ENCODE measurements around the gene FLAD1. TPM values are rescaled to one million over a fixed set of nuclear protein-coding genes. Genes with fewer than 3 reads are reported as not detected.

Gene FLAD1
- total RNA-seq, 2 experiments from 2014 or later = 45.4 to 49.4 TPM

GRCh38 chr1:155001425-155001674 is 18.2 kb downstream of the FLAD1 start:
- POLR2A ChIA-PET = interaction anchor here (0.7 to 4.2 kb wide), 4 partner anchors 15 to 46 kb away, joined by 4 to 35 read pairs (median 21); partner anchors contain the start of genes CKS1B and PBXIP1
- H3K4me3 Mint-ChIP-seq = peak overlapping the region; percentile 94
- no peaks in the 10 kb centered on the region for H3K27me3 Mint-ChIP-seq
- DNase-seq = no peak
- peak overlapping the region; percentile 95 for H3K27ac Mint-ChIP-seq
- CTCF ChIA-PET = interaction anchor here (0.9 to 9.4 kb wide), 5 partner anchors 15 to 84 kb away, joined by 3 to 144 read pairs (median 36); partner anchors contain the start of genes FLAD1 and PYGO2
- no peaks in the 10 kb centered on the region for H3K9me3 Mint-ChIP-seq
- intact Hi-C loops (cut with micrococcal nuclease) = loop anchor here (1.0 to 10.0 kb wide), 10 partner anchors 18 to 1347 kb away; partner anchors contain the start of genes ADAR, ASH1L, FLAD1 and KRTCAP2
- H3K4me1 Mint-ChIP-seq (ENCODE audit: low read depth) = peaks cover 45% of the 10 kb centered on the region
- peaks cover 8% of the 10 kb centered on the region for H3K36me3 Mint-ChIP-seq

GRCh38 chr1:155001675-155002463 is 18.7 kb downstream of the FLAD1 start:
- DNase-seq = peak; percentile 100
- H3K36me3 Mint-ChIP-seq = peaks cover 8% of the 10 kb centered on the region
- peaks cover 50% of the 10 kb centered on the region for H3K4me1 Mint-ChIP-seq (ENCODE audit: low read depth)
- H3K27ac Mint-ChIP-seq = peak overlapping the region; percentile 95
- H3K4me3 Mint-ChIP-seq = peak overlapping the region; percentile 94
- intact Hi-C loops (cut with micrococcal nuclease) = loop anchor here (1.0 to 10.0 kb wide), 14 partner anchors 8 to 1347 kb away; partner anchors contain the start of genes ADAM15, ADAR, ASH1L and FLAD1
- H3K9me3 Mint-ChIP-seq = no peaks in the 10 kb centered on the region
- ChIA-PET POLR2A (interaction anchor here (0.7 to 4.2 kb wide), 5 partner anchors 14 to 47 kb away, joined by 4 to 35 read pairs (median 19); partner anchors contain the start of genes CKS1B and PBXIP1), CTCF (interaction anchor here (0.9 to 9.4 kb wide), 6 partner anchors 14 to 83 kb away, joined by 3 to 144 read pairs (median 21); partner anchors contain the start of genes ADAM15, FLAD1 and PYGO2)
- H3K27me3 Mint-ChIP-seq = no peaks in the 10 kb centered on the region

- intact Hi-C loops (cut with micrococcal nuclease) = loop anchor here (1.0 to 10.0 kb wide), 8 partner anchors 8 to 1348 kb away; partner anchors contain the start of genes ADAM15, ADAR, KRTCAP2 and SNAPIN
- peaks cover 50% of the 10 kb centered on the region for H3K4me1 Mint-ChIP-seq (ENCODE audit: low read depth)
Observed at GRCh38 chr1:155002464-155003226, 19.5 kb downstream of the FLAD1 start, which contains the start of gene ZBTB7B. ZBTB7B (plus strand) TSS chr1:155002802; CDS start chr1:155014661, 11,859 bp downstream.

GRCh38 chr1:155003227-155003765 is 20.2 kb downstream of the FLAD1 start:
- Mint-ChIP-seq H3K27ac (peak overlapping the region; percentile 94), H3K4me3 (peak overlapping the region; percentile 84), H3K36me3 (peaks cover 8% of the 10 kb centered on the region), H3K9me3 (no peaks in the 10 kb centered on the region), H3K27me3 (no peaks in the 10 kb centered on the region), H3K4me1 (ENCODE audit: low read depth) (peaks cover 48% of the 10 kb centered on the region)
- intact Hi-C loops (cut with micrococcal nuclease) = loop anchor here (2.0 to 10.0 kb wide), 5 partner anchors 48 to 1348 kb away; partner anchors contain the start of genes ADAM15, ADAR, KRTCAP2 and SNAPIN
- ChIA-PET CTCF (interaction anchor here (0.7 to 1.5 kb wide), 3 partner anchors 13 to 48 kb away, joined by 3 to 7 read pairs (median 3); partner anchors contain the start of gene ADAM15), POLR2A (interaction anchor here (1.0 to 1.8 kb wide), 4 partner anchors 10 to 20 kb away, joined by 3 to 7 read pairs (median 4); partner anchors contain the start of genes FLAD1 and LENEP)
- DNase-seq = peak; percentile 54

More at GRCh38 chr1:155002464-155003226, 19.5 kb downstream of the FLAD1 start, which contains the start of gene ZBTB7B:
- Mint-ChIP-seq H3K27ac (peak within 1 kb of the TSS; percentile 95), H3K27me3 (no peaks in the 10 kb centered on the region), H3K9me3 (no peaks in the 10 kb centered on the region), H3K4me3 (peak within 1 kb of the TSS; percentile 94), H3K36me3 (peaks cover 8% of the 10 kb centered on the region)
- CTCF ChIA-PET = interaction anchor here (1.4 kb wide), 1 partner anchor 48 kb away, joined by 3 read pairs; the partner anchor contains the start of gene ADAM15
- POLR2A ChIA-PET = interaction anchor here (0.7 to 4.2 kb wide), 3 partner anchors 18 to 48 kb away, joined by 4 to 23 read pairs (median 5); partner anchors contain the start of genes FLAD1 and PBXIP1
- DNase-seq = no peak

- H3K27me3 Mint-ChIP-seq = no peaks in the 10 kb centered on the region
- peak; percentile 58 for DNase-seq
- H3K4me3 Mint-ChIP-seq = peak overlapping the region; percentile 84
- peaks cover 48% of the 10 kb centered on the region for H3K4me1 Mint-ChIP-seq (ENCODE audit: low read depth)
- no peaks in the 10 kb centered on the region for H3K9me3 Mint-ChIP-seq
- H3K27ac Mint-ChIP-seq = peak overlapping the region; percentile 99
- peaks cover 9% of the 10 kb centered on the region for H3K36me3 Mint-ChIP-seq
- intact Hi-C loops (cut with micrococcal nuclease) = loop anchor here (2.0 to 10.0 kb wide), 5 partner anchors 47 to 1349 kb away; partner anchors contain the start of genes ADAM15, ADAR, KRTCAP2 and SNAPIN
- ChIA-PET CTCF (interaction anchor here (0.6 to 1.5 kb wide), 7 partner anchors 13 to 63 kb away, joined by 3 to 7 read pairs (median 3); partner anchors contain the start of gene ADAM15), POLR2A (interaction anchor here (0.6 to 1.8 kb wide), 6 partner anchors 9 to 53 kb away, joined by 3 to 7 read pairs (median 4); partner anchors contain the start of genes CKS1B, FLAD1 and LENEP)
Observed at GRCh38 chr1:155003766-155004351, 20.7 kb downstream of the FLAD1 start.

- Mint-ChIP-seq H3K36me3 (peaks cover 15% of the 10 kb centered on the region), H3K9me3 (no peaks in the 10 kb centered on the region), H3K27ac (peak overlapping the region; percentile 99), H3K27me3 (no peaks in the 10 kb centered on the region), H3K4me1 (ENCODE audit: low read depth) (peaks cover 44% of the 10 kb centered on the region), H3K4me3 (peak overlapping the region; percentile 84)
- intact Hi-C loops (cut with micrococcal nuclease) = loop anchor here (5.0 to 10.0 kb wide), 4 partner anchors 168 to 1350 kb away; partner anchors contain the start of genes ADAR, KRTCAP2, SNAPIN and TRIM46
- POLR2A ChIA-PET = interaction anchor here (0.6 to 1.8 kb wide), 6 partner anchors 9 to 52 kb away, joined by 3 to 7 read pairs (median 4); partner anchors contain the start of genes CKS1B, FLAD1 and LENEP
- CTCF ChIA-PET = interaction anchor here (0.6 to 1.5 kb wide), 9 partner anchors 12 to 67 kb away, joined by 3 to 7 read pairs (median 3); partner anchors contain the start of genes ADAM15 and FLAD1
- DNase-seq = peak; percentile 54
Observed at GRCh38 chr1:155004352-155005075, 21.4 kb downstream of the FLAD1 start.

GRCh38 chr1:155005076-155006011 is 22.2 kb downstream of the FLAD1 start:
- ChIA-PET POLR2A (interaction anchor here (0.7 to 3.9 kb wide), 5 partner anchors 12 to 679 kb away, joined by 3 to 31 read pairs (median 4); partner anchors contain the start of genes CKS1B and LENEP), CTCF (interaction anchor here (0.8 to 4.2 kb wide), 6 partner anchors 11 to 68 kb away, joined by 3 to 43 read pairs (median 4); partner anchors contain the start of gene FLAD1)
- peaks cover 24% of the 10 kb centered on the region for H3K36me3 Mint-ChIP-seq
- H3K4me1 Mint-ChIP-seq (ENCODE audit: low read depth) = peaks cover 44% of the 10 kb centered on the region
- peak overlapping the region; percentile 99 for H3K27ac Mint-ChIP-seq
- peak overlapping the region; percentile 84 for H3K4me3 Mint-ChIP-seq
- intact Hi-C loops (cut with micrococcal nuclease) = loop anchor here (10.0 kb wide), 2 partner anchors 671 to 1351 kb away; partner anchors contain the start of gene SNAPIN
- H3K27me3 Mint-ChIP-seq = no peaks in the 10 kb centered on the region
- no peaks in the 10 kb centered on the region for H3K9me3 Mint-ChIP-seq
- peak; percentile 51 for DNase-seq

- ChIA-PET CTCF (interaction anchor here (0.6 to 4.2 kb wide), 4 partner anchors 10 to 78 kb away, joined by 3 to 43 read pairs (median 4); partner anchors contain the start of genes ADAM15 and PYGO2), POLR2A (interaction anchor here (0.7 to 3.9 kb wide), 3 partner anchors 11 to 681 kb away, joined by 3 to 31 read pairs (median 4); no protein-coding TSS in a partner anchor)
- H3K9me3 Mint-ChIP-seq = no peaks in the 10 kb centered on the region
- peak overlapping the region; percentile 84 for H3K4me3 Mint-ChIP-seq
- peaks cover 54% of the 10 kb centered on the region for H3K4me1 Mint-ChIP-seq (ENCODE audit: low read depth)
- DNase-seq = peak; percentile 67
- H3K36me3 Mint-ChIP-seq = peaks cover 29% of the 10 kb centered on the region
- intact Hi-C loops (cut with micrococcal nuclease) = loop anchor here (10.0 kb wide), 2 partner anchors 672 to 1352 kb away; partner anchors contain the start of gene SNAPIN
- H3K27me3 Mint-ChIP-seq = no peaks in the 10 kb centered on the region
- peak overlapping the region; percentile 99 for H3K27ac Mint-ChIP-seq
Observed at GRCh38 chr1:155006601-155007101, 23.5 kb downstream of the FLAD1 start.
